Fibroblast of skin of scalp (primary cell): Measurements from ENCODE around the gene BUD23.
"Not testable (repeated sequence)": the region's sequence is repeated elsewhere in the genome, so short reads cannot be mapped to it uniquely, and the experiment has no call there.

Experiments
- DNase-seq: peaks from one replicate; pipeline ENCODE4 v3.0.0-alpha.2; 2013

Gene BUD23

DNA sequence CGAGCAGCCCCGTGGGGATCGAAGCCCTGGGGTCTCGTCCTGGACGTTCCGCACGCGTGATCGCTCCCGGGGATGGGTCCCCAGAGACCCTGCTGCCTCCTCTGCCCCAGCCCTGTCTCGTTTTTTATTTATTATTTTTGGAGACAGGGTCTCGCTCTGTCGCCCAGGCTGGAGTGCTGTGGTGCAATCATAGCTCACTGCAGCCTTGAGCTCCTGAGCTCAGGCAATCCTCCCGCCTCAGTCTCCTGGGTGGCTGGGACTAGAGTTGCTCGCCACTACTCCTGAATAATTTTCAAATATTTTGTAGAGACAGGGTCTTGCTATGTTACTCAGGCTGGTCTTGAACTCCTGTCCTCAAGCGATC, 36.4 kb downstream of the BUD23 start:
- DNase-seq = no peak

DNA sequence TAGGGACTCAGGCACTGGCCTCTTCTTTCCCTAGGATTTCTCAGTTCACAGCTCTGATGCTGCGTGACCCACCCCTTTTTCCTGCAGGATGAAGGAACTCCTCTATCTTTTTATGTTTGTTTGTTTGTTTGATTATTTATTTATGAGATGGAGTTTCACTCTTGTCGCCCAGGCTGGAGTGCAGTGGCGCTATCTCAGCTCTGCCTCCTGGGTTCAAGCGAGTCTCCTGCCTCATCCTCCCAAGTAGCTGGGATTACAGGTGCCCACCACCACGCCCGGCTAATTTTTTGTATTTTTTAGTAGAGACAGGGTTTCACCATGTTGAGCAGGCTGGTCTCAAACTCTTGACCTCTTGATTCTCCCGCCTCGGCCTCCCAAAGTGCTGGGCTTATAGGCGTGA, 37.0 kb downstream of the BUD23 start:
- DNase-seq = not testable (repeated sequence)

DNA sequence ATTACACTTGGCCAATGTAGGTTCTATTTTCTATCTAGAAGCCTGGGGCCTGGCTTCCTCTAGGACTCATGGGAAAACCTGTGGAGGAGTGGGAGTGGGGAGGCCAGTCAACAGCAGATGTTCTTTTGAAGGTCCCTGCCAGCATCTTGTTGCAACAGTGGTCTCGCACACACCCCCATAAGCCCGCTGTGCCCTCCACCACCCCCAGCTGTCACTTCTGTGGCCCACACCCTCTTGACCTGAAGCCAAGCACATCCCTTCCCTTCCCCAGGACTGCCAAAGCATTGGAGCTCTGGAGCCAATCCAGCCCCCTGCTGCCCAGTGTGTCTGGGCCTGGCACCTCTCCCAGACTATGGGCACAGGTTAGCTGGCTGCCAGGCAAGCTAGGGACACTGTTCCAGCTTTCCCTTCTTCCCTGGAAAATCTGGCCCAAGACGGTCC, 38.0 kb downstream of the BUD23 start:
- DNase-seq = no peak

DNA sequence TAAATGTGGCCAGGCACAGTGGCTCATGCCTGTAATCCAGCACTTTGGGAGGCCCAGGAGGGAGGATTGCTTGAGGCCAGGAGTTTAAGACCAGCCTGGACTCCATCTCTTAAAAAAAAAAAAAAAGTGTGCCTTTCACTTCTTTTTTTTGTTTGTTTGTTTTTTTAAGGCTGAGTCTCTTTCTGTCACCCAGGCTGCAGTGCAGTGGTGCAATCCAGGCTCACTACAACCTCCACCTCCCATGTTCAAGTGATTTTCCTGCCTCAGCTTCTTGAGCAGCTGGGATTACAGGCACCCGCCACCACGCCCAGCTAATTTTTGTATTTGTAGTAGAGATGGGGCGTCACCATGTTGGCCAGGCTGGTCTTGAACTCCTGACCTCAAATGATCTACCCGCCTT, 38.8 kb downstream of the BUD23 start:
- DNase-seq = not testable (repeated sequence)

DNA sequence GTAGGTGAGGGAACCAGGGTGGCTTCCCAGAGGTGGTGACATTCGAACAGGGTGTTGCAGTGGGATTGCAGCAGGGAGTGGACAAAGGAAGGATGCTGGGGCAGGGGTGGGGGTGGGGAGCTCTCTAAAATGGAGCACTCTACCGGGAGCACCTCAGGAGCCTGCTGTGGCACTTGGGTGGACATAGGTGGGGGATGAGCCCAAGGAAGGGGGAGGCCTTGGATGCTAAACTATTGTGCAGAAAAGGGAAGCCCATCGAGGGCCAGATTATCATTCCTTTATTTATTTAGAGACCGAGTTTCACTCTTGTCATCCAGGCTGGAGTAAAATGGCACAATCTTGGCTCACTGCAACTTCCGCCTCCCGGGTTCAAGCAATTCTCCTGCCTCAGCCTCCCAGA, 39.4 kb downstream of the BUD23 start:
- no peak for DNase-seq

DNA sequence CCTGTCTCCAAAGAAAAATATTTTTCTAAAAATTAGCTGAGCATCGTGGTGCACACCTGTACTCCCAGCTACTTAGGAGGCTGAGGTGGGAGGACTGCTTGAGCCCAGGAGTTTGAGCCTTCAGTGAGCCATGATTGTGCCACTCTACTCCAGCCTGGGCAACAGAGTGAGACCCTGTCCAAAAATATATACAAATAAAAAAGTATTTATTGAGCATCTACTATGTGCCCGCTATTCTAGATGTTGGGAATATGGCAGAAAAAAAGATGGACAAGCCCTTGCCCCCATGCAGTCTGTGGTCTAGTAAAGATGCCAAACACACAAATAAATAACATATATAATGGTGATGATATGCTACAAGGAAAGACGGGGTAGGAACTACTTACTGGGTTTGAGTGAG, 40.4 kb downstream of the BUD23 start:
- DNase-seq = no peak

DNA sequence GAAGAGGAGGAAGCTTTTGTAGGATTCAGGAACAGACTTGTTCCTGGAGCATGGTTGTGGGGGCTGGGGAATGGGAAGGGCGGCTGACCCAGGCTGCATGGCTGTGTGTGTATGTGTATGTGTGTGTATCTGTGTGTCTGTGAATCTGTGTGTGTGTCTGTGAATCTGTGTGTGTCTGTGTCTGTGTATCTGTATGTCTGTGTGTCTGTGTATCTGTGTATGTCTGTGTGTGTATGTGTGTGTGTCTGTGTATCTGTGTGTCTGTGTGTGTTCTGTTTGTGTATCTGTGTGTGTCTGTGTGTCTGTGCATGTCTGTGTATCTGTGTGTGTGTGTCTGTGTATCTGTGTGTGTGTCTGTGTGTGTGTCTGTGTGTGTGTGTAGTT, 42.7 kb downstream of the BUD23 start:
- no peak for DNase-seq

DNA sequence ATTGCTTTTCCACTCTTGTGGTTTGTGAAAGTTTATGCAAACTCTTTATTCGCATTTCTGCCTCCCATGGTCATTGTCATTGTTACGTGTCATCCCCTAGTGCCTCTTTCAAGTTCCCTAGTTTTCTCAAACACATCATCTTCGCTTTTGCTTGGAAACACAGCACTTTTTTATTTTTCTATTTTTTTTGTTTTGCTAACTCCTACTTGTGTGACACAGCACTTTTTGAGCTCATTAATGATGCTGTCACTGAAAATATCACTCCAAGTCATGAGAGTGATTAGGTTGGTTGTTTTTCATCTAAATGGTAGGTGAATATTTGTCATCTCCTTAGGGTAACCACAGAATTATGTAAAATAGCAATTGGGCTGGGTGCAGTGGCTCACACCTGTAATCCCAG, 44.6 kb downstream of the BUD23 start:
- no peak for DNase-seq

DNA sequence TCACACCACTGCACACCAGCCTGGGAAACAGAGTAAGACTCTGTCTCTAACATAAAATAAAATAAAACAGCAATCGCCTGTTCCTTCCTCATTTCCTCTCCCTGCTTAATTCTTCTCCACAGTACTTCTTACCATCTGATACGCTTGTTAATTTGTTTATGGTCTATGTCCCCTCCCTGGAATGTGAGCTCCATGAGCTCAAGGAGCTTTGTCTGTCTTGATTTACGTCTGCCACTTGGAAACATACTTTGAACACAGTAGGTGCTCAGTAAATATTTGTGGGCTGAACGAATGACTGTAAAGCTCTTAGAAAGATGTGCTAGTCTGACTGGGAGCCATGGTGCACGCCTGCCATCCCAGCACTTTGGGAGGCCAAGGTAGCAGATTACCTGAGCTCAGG, 45.2 kb downstream of the BUD23 start:
- no peak for DNase-seq

DNA sequence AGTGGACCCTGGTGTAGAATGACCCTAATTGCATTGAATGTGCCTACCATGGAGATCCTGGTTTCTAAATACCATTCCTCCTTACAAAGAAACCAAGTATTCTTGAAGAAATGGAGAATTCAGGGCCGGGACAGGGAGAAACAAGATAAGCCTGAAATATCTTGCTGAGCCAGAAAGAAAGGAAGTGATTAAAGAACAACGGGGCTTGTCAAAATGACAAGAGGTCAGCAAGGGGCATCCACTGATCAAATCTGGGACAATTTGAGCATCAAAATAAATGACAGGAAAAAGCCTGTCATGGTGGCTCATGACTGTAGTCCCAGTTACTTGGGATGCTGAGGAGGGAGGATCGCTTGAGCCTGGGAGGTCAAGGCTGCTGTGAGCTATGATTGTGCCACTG, 47.1 kb downstream of the BUD23 start:
- no peak for DNase-seq

DNA sequence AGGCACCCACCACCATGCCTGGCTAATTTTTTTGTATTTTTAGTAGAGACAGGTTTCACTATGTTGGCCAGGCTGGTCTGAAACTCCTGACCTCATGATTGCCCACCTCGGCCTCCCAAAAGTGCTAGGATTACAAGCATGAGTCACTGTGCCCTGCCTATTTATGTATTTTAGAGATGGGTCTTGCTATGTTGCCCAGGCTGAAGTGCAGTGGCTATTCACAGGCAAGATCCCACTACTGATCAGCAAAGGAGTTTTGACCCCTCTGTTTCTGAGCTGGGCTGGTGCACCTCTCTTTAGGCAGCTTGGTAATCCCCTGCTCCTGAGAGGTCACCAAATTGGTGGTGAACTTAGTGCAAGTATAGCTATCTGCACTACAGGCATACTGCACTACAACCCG, 49.0 kb downstream of the BUD23 start:
- no peak for DNase-seq

DNA sequence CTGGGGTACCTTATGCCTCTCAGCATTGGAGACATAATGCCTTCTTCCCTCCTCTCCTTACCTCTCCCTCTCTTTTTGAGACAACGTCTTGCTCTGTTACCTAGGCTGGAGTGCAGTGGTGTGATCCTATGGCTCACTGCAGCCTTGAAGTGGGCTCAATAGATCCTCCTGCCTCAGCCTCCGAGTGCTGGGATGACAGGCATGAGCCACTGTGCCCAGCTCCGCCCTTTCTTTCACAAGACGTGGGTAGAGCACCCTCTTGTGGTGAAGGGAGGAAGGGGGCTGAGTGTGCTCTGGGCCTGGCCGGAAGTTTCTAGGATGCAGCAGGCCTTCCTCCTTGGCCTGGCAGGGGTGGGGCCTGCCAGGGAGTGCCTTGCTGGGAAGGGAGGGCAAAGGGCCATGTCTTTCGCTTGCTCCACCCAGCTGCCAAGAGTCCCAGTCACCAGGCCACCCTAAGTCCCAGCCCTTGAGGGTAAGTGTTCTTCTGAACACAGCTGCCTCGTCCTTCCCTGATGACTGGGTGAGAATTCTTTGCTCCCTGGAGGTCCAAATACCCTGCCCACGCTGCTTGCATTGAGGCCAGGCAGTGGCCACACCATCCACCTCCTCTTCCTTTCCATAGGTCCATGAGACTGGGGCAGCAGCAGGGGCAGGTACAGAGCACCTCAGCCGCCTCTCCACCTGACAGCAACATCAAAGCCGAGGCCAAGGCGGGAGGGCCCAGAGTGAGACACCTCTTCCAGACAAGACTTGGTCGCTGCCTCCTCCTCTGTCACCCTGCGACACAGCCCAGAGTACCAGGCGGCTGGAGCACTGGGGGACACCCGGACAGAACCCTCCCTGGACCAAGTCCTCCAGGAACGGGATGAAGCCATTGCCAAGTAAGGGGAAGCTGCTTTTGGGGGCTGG, 51.5 kb downstream of the BUD23 start:
- peak; percentile 88 for DNase-seq

DNA sequence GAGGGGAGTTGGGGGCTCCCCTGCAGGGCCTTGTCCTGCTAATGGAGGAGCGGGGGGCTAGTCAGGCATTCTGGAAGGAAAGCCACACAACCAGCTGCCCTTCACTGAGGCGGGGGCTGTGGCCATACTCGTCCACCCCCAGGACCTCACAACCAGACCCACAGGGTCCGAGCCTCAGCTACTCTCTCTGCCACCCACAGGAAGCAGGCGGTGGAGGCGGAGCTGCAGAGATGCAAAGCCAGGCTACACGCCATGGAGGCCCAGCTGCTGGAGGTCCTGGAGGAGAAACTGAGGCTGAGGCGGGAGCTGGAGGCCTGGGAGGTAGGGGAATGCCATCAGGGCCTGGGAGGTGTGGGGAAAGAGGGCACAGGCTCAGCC, 52.1 kb downstream of the BUD23 start:
- DNase-seq = no peak

DNA sequence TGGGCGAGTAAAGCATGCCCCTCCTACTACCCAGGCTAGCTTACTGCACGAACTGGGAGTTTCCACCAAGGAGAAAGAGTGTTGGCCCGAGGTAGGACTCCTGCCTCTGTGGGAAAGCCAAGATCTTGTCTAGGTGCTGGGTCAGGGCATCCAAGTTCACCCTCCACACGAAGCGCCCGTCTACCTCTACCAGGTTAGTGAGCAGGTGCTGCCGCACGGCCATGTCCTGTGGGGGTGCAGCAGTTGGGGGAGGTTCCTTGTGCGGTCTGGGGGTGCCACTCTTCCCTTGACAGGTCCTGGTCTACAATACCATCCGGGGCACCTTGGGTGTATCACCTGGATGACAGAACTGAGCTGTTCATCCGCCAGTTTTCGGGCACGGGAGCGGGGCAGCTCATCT, 53.5 kb downstream of the BUD23 start:
- no peak for DNase-seq

DNA sequence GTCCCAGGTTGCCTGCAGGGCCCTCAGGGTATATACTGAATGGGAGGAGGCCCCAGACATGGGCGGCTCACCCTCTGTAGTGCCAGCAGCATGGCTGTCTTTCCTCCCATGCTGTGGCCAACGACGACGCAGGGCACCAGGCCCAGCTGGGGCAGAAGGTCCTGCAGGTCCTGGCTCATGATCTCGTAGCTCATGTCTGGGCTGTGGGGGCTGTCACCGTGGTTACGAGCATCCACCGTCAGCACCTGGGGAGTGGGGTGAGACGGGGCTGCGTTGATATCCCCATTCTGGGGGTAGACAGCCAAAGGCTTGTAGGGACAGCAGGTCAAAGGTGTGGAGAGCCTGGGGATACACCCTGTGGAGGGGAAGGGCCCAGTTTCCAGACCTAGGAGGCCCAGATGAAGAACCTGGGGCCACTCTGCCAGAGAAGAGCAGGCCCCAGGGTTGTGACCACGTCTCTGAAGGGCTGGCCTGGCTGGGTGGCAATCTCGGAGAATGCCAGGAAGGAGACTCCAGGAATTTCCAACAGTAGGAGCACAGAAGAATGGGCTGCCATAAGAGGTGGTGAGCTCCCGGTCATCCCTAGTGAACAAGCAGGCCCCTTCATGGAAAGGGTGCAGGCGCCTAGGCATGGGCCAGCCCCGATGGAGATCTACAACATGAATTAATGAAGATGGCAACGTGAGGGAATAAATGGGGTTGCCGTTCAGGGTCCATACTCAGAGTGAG, 54.3 kb downstream of the BUD23 start:
- DNase-seq = no peak

DNA sequence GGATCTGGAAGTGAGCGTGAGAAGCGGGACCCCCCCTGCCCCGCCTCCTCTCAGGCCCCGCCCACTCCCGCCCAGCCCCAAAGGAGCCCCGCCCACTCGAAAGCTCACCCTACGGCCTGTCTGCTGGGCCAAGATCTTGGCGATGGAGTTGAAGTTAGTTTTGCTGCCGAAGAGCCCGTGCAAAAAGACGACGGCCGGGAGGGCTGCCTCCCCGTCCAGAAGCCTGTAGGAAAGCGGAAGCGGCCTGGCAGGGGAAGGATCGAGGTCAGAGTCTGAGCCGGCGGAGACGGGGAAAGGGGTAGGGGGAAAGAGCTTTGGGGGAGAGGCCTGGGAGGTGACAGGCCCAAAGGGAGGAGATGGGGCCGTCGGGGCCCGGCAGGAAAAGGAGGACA, 54.8 kb downstream of the BUD23 start:
- peak; percentile 58 for DNase-seq

DNA sequence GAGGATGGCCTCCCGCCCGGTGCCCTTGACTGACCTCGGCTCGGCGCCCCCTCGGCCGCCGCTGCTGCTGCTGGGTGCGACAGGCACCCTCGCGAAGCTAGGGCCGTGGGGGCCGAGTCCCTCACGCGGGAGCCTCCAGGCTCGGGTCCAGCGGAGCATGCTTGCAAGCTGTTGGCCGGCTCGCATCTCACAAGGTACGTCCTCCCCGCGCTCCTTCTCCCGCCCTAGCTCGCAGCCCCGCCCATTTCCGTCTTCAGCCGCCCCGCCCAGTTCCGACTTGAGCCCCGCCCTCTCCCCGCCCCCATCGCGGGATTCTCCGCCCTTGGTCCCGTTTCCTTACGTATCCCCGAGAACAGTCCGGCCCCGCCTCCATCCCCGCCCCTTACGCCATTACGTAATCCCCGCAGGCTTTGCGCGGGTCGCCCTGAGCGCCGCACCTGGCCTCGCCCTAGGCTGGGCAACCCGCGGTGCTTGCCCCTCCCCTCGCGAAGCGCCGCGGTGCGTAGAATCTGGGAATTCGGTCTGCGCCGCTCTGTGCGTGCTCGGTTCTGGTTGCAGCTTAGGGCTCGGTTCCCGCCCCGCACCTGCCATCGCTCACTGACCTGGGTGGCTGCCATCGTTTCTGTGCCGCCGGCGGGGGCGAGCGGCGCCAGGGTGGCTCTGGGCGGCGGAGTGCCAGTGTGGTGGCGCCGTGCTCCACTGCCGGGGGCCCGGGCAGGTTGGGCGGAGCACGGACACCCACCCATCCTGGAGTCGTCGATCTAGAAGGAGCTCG, 55.4 kb downstream of the BUD23 start, which contains the start of gene ABHD11:
TSS of gene ABHD11 (minus strand) at position 191 of the 775 bp plus-strand sequence. CDS start at position 159, 32 bp downstream.
- DNase-seq = peak; percentile 95

DNA sequence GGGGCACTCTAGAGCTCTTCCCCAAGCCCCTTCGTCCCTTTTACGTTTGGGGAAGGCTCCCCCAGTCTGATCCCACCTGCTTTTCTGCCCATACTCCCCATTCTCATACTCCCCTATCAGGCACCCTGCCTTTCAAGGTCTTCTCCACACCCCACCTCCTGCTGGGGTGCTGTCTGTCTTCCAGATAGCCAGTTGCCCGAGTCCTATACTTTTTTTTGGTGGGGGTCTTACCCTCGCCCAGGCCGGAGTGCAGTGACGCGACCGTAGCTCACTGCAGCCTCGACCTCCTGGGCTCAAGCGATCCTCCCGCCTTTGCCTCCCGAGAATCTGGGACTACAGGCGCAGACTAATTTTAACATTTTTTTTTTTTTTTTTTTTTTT, 56.0 kb downstream of the BUD23 start:
- no peak for DNase-seq

DNA sequence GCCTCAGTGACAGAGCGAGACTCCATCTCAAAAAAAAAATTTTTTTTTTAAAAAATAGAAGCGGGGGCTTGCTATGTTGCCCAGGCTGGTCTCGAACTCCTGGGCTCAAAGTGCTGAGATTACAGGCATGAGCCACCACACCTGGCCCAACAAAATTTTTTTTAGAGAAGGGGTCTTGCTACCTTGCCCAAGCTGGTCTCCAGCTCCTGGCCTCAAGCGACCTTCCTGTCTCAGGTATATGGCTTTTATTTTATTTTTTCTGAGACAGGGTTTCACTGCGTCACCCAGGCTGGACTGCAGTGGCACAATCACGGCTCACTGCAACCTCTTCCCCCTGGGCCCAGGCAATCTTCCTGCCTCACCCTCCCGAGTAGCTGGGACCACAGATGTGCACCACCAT, 56.8 kb downstream of the BUD23 start:
- DNase-seq = no peak

DNA sequence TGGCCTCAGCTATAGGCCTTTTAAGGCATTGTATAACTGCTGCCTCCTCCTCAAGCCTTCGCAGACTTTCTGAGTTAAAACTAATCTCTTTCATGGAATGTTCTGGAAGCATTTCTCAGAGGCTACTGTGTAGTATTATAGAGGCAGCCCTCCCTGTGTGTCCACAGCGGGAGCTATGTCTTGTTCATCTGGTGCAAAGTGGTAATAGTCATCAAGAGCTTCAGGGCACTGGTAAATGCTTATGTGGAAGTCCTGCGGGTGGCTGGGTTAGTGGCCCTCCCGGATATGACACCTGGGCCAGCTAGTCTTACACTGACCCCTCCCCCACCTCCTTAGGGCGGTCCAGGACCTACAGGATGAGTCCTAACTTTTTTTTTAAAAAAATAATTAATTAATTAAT, 57.4 kb downstream of the BUD23 start:
- DNase-seq = no peak

DNA sequence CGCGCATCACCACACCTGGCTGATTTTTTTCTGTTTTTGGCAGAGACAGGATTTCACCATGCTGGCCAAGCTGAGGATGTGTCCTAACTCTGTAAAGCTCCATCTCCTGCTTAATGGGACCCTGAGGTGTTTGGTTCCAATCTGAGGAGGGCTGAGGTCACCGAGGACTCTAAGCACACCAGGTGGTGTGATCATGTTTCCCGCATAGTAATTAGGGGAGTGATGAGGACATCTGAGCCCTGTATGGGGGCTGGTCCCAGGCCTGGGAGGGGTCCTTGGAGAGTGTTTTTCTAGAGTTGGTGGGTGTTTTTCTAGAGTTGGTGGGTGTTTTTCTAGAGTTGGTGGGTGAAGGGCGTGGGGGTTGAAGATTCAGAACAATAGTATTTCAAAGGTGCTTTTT, 58.2 kb downstream of the BUD23 start:
- no peak for DNase-seq

DNA sequence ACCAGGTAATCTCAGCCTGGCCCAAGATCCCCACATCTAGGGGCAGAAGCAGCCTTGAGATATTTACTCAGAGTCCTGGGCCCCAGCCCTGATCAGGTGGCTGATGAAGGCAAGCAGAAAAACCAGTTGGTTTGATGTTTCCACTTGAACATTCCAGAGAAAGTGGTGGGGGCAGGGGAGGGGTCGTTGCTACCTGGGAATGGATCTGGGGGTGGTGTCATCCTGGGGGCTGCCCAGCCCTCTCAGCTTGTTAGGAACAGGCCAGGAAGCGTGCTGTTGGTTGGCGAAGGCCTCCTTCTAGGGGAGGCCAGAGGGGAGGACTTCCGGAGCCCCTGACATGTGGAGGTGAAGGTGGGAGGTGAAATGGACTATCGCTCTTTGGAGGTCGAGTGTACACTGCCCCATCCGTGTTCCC, 58.9 kb downstream of the BUD23 start:
- no peak for DNase-seq
